GM10266 (cell line): ENCODE data around the gene ATL1.

Experiments used
- DNase-seq: peaks from one replicate; pipeline ENCODE4 v3.0.0; 2012; ENCODE audit errors: extremely low spot score
- CTCF ChIP-seq: IDR thresholded peaks from 2 replicates; pipeline ENCODE4 v1.5.1; 2012; ENCODE audit warnings: mild to moderate bottlenecking, low read depth; ENCODE audit not compliant: control insufficient read depth, insufficient read depth; ENCODE audit errors: missing control alignments

The ATL1 gene

DNA sequence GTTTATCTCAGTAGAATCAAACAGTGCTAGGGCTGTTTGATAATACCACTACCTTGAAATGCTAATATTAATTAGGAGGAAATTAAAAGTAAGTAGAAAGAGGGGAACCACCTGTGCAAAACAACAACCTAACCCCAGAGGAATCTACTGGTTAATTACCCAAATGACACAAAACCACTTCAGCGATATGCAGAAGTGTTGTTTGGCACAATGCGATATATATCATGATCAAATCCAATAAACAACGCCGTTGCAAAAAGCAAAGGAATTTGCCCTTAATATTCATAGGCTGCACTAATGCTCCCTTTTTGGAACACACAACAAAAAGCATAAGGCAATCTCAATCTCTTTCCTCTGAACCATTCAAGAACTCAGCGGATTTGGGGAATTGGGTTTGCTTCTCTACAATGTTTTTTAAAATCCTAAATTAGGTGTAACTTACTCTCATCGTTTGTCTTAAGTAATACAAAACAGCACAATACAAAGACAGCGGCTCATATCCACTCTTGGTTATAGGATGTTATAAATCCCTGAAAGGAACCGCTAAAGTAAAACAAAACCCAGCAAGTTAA is 29.1 kb upstream of the ATL1 start:
- no peak for TF ChIP-seq CTCF
- no peak for DNase-seq

GRCh38 chr14:50531595-50532501 is 28.1 kb upstream of the ATL1 start:
- TF ChIP-seq CTCF: no peak
- peak; percentile 34 for DNase-seq

DNA sequence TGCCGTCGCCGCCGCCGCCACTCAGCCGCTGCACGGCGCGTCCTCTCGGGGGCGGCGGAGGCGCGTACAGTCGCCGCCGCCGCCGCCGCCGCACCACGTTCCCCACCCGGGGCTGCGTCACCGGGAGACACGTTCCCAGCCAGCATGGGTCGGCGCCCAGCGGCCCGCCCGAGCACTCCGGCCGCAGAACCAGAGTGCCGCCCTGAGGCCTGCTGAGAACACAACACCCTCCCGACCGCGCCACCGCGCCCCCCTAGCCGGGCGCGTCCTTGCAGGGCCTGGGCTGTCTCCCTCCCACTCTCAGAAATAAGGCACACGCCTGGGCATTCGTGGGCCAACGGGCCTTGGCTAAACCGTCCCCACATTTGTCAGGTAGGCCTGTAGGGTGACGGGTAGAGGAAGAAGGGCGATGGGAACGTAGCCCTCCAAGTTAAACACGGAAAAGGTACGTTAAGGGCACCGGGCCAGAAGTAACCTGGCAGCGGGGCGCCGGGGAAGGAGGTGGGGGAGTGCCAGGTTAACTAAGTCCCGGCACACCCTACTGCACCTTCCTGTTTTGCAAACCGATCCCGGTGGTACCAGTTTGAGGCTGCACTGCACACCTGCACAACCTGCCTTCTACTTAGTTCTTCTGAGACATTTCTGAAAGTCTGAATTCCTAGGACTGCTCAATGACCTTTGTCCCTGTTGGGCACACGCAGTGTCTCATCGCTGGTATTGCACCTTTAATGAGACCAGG is 27.3 kb upstream of the ATL1 start, which contains the start of gene MAP4K5:
Gene MAP4K5, minus strand, starts transcription at position 68 of the 739 bp plus-strand sequence. CDS start 520 bp downstream, outside the sequence.
- DNase-seq: peak; percentile 90
- TF ChIP-seq CTCF: peak; percentile 97

DNA sequence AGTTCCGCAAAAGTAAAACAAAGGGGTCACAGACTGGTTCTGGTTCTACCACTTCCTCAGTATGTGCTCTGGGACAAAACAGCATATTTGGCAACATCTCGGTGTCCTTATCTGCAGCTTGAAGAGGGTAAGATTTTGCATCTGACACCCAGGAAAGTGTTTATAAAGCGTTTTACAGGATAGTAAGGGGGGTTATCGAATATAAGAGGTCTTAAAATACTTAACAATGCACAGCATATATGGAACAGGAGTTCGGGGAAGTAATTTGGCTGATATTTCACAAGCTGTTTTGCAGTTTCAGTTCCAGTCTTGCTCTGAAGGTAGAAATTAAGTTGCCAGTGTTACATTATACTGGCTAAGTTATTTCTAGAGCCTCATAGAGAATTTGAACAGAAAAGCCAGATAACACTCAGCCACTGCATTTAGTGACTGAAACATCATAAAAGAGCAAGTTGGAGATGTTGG is 26.7 kb upstream of the ATL1 start:
- DNase-seq: no peak
- TF ChIP-seq CTCF: no peak

DNA sequence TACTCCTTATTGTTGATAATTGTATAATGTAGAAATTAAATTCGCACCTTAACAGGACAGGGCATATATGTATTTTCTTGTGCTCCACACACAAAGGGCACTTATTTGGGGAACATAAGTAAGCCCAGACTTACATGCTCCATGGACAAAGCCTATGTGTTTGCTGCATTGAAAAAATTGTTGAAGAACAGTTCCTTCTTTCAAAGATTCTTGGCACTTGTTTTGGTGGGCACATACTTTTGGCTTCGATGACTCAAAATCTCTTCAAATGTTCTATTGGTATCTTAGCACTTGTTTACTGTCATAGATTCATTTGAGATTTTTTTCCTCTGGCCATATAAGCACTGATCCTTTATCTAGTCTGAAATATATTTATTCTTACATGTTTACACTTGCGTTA is 26.1 kb upstream of the ATL1 start:
- no peak for DNase-seq
- no peak for TF ChIP-seq CTCF

DNA sequence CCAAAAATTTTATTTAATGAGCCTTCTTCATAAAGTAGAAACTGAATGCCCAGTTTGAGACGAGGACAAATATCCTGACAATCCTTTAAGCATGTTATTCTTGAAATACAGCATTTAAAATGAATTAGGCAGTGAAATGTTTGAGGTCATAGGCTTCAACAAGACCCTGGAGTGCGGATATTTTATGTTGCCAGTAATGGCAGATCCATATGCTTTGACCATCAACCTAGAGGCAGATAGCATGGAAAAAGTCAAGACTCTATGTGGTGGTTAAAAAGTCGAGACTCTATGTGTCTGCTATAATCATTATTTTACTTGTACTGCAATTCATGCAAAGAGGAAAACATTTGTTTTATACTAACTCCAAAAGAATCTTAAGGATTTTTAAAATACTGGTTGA is 25.5 kb upstream of the ATL1 start:
- DNase-seq: no peak
- no peak for TF ChIP-seq CTCF
